Mucosa of stomach (tissue), 1 donor: ENCODE measurements around the gene ACOT6.
A peak's percentile ranks its signal among the peaks of the same experiment; 100 is the strongest.
"Not testable (repeated sequence)": the region's sequence is repeated elsewhere in the genome, so short reads cannot be mapped to it uniquely, and the experiment has no call there.

ENCODE experiments used
- H3K27me3 ChIP-seq: one replicate; pipeline ENCODE4 v1.7.0; 2013; ENCODE audit warnings: mild to moderate bottlenecking, low read length; ENCODE audit not compliant: control insufficient read depth, insufficient read depth
- H3K36me3 ChIP-seq: one replicate; pipeline ENCODE4 v1.7.0; 2013; ENCODE audit warnings: low read length; ENCODE audit not compliant: control insufficient read depth, insufficient read depth
- H3K4me1 ChIP-seq: one replicate; pipeline ENCODE4 v1.7.0; 2013; ENCODE audit warnings: mild to moderate bottlenecking, low read length; ENCODE audit not compliant: control insufficient read depth, insufficient read depth
- H3K4me3 ChIP-seq: one replicate; pipeline ENCODE4 v1.7.0; 2013; ENCODE audit warnings: low read length
- H3K9ac ChIP-seq: one replicate; pipeline ENCODE4 v1.7.0; 2013; ENCODE audit warnings: mild to moderate bottlenecking, low read length, moderate library complexity
- H3K9me3 ChIP-seq: one replicate; pipeline ENCODE4 v1.7.0; 2013; ENCODE audit warnings: mild to moderate bottlenecking, low read length, moderate library complexity; ENCODE audit not compliant: control insufficient read depth
- donor health status: Pancreatic carcinoma.

ACOT6 gene

DNA sequence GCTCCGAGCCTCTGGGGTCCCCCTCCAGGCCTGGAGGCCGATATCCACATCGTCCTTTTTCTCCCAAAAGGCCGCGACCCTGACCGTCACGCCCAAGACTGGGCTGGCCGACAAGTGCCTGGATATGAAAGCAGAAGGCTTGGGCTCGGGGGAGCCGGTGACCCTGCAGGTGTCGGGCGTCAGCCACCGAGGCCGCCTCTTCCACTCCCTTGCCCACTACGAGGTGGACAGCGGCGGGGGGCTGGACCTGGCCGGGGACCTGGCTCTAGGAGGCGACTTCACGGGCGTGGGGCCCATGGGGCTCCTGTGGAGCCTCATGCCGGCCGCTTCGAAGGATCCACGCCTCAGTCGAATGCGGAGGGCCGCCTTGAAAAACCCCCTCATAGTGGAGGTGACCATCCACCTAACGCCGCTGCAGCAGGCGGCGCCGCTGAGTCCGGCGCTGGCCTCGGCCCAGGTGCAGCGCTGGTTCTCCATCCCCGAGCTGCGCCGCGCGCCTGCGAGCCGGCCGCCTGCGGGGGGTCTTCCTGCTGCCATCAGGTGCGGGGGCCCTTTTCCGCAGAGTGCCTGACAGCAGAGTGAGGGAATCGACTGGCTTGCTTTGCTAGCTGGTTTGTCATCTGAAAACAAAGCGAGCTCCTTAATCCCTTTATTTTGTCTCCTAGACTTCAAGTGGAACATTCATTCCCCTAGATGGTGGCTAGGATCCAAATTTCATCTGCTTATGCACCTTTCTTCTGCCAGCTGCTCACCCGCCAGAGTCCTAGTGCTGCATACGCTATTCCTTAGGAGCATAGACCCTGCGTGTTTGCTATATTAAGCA lies 21.9 kb downstream of the ACOT6 start:
- peaks cover 4% of the 10 kb centered on the region for H3K4me1 ChIP-seq
- H3K9ac ChIP-seq, result peak overlapping the region; percentile 49

DNA sequence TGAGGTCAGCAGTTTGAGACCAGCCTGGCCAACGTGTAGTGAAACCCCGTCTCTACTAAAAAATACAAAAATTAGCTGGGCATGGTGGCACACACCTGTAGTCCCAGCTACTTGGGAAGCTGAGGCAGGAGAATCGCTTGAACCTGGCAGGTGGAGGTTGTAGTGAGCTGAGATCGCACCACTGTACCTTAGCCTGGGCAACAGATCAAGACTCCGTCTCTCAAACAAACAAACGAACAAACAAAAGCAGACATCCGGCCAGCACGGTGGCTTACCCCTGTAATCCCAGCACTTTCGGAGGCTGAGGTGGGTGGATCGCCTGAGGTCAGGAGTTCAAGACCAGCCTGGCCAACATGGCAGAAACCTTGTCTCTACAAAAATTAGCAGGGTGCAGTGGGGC lies 24.0 kb downstream of the ACOT6 start:
- H3K4me3 ChIP-seq, H3K36me3 ChIP-seq, H3K27me3 ChIP-seq, H3K9me3 ChIP-seq, H3K4me1 ChIP-seq, H3K9ac ChIP-seq: not testable (repeated sequence)

More for the DNA sequence above, 21.9 kb downstream of the ACOT6 start:
- Histone ChIP-seq H3K4me3 (peak overlapping the region; percentile 71), H3K9me3 (no peaks in the 10 kb centered on the region), H3K36me3 (no peaks in the 10 kb centered on the region), H3K27me3 (peaks cover 6% of the 10 kb centered on the region)

GRCh38 chr14:73637830-73638229 lies 25.5 kb downstream of the ACOT6 start:
- no peaks in the 10 kb centered on the region for H3K36me3 ChIP-seq
- H3K9ac ChIP-seq, result no peak overlapping the region
- H3K4me3 ChIP-seq, result no peak overlapping the region
- H3K9me3 ChIP-seq, result no peaks in the 10 kb centered on the region
- H3K4me1 ChIP-seq, result peaks cover 4% of the 10 kb centered on the region
- peaks cover 6% of the 10 kb centered on the region for H3K27me3 ChIP-seq

- no peaks in the 10 kb centered on the region for H3K27me3 ChIP-seq
- H3K9me3 ChIP-seq, result no peaks in the 10 kb centered on the region
- no peaks in the 10 kb centered on the region for H3K36me3 ChIP-seq
- H3K4me3 ChIP-seq, result no peak overlapping the region
- H3K4me1 ChIP-seq, result no peaks in the 10 kb centered on the region
- H3K9ac ChIP-seq, result no peak overlapping the region
Observed at GRCh38 chr14:73640796-73641365, 28.6 kb downstream of the ACOT6 start.

DNA sequence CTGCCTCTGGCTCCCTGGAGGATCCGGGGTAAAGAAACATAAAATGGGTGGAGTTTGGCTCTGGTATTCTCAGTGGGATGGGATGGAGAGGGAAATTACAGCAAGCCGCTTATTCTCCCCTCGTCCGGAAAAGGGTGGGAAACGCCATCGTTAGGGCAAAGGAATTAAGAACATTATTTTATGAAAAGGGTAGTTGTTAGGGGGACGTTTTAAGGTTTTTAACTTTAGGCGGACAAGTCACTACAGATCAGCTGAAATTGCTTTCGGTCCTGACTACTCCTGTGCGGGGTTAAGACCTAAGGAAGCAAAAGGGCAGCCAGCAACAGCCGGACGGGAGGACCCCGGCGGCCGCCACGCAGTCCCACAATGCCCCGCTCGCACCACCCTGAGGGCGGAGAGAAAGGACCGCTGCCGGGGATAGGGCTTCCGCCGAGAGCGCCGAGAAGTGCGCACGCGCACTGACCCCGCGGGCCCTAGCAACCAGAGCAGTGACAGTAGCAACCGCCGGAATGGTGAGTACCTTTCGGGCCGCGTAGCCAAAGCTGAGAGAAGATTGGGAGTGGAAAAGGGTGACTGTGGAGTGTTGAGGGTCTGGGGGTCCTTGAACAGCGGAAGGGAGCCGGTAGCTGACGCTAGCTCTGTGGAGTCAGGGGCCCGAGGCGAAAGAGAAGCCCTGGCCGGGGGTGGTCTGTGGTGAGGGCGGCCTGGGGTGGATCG lies 32.4 kb downstream of the ACOT6 start, which contains the start of gene DNAL1:
Gene DNAL1 (plus strand): TSS at position 456 of the 717 bp plus-strand sequence. CDS start 54 bp downstream, at position 510.
- peak within 1 kb of the TSS; percentile 76 for H3K9ac ChIP-seq
- H3K36me3 ChIP-seq, result no peaks in the 10 kb centered on the region
- H3K4me3 ChIP-seq, result peak within 1 kb of the TSS; percentile 62
- H3K9me3 ChIP-seq, result no peaks in the 10 kb centered on the region
- H3K27me3 ChIP-seq, result no peaks in the 10 kb centered on the region
- no peaks in the 10 kb centered on the region for H3K4me1 ChIP-seq

- H3K27me3 ChIP-seq, result no peaks in the 10 kb centered on the region
Observed at GRCh38 chr14:73645248-73645610, 32.9 kb downstream of the ACOT6 start.

GRCh38 chr14:73651005-73651404 lies 38.7 kb downstream of the ACOT6 start:
- no peaks in the 10 kb centered on the region for H3K9me3 ChIP-seq
- no peaks in the 10 kb centered on the region for H3K36me3 ChIP-seq
- H3K4me1 ChIP-seq, result no peaks in the 10 kb centered on the region
- no peak overlapping the region for H3K9ac ChIP-seq
- H3K4me3 ChIP-seq, result no peak overlapping the region
- H3K27me3 ChIP-seq, result no peaks in the 10 kb centered on the region

More at GRCh38 chr14:73645248-73645610, 32.9 kb downstream of the ACOT6 start:
- H3K9me3 ChIP-seq, result no peaks in the 10 kb centered on the region
- no peaks in the 10 kb centered on the region for H3K4me1 ChIP-seq
- H3K9ac ChIP-seq, result peak overlapping the region; percentile 76
- peak overlapping the region; percentile 62 for H3K4me3 ChIP-seq
- H3K36me3 ChIP-seq, result no peaks in the 10 kb centered on the region

GRCh38 chr14:73655851-73656250 lies 43.5 kb downstream of the ACOT6 start:
- no peak overlapping the region for H3K9ac ChIP-seq
- no peaks in the 10 kb centered on the region for H3K36me3 ChIP-seq

DNA sequence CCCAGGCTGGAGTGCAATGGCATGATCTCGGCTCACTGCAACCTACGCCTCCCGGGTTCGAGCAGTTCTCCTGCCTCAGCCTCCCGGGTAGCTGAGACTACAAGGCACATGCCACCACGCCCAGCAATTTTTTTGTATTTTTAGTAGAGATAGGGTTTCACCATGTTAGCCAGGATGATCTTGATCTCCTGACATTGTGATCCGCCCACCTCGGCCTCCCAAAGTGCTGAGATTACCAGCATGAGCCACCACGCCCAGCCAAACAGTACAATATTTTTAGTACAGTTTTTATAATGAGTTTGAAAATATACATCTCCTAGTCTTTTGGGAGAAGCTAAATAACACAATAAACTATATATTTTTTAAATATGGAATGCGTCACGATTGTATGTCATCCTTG lies 46.9 kb downstream of the ACOT6 start:
- H3K36me3 ChIP-seq, H3K27me3 ChIP-seq, H3K9ac ChIP-seq, H3K9me3 ChIP-seq, H3K4me1 ChIP-seq, H3K4me3 ChIP-seq: not testable (repeated sequence)

More at GRCh38 chr14:73655851-73656250, 43.5 kb downstream of the ACOT6 start:
- Histone ChIP-seq H3K9me3 (no peaks in the 10 kb centered on the region), H3K4me3 (no peak overlapping the region), H3K27me3 (no peaks in the 10 kb centered on the region), H3K4me1 (no peaks in the 10 kb centered on the region)

- H3K36me3 ChIP-seq, result no peaks in the 10 kb centered on the region
- no peaks in the 10 kb centered on the region for H3K27me3 ChIP-seq
- H3K4me1 ChIP-seq, result peaks cover 8% of the 10 kb centered on the region
- H3K9ac ChIP-seq, result no peak overlapping the region
- H3K4me3 ChIP-seq, result no peak overlapping the region
- no peaks in the 10 kb centered on the region for H3K9me3 ChIP-seq
Observed at GRCh38 chr14:73660511-73660910, 48.2 kb downstream of the ACOT6 start.

- Histone ChIP-seq H3K9me3 (no peaks in the 10 kb centered on the region), H3K4me3 (no peak overlapping the region), H3K9ac (no peak overlapping the region), H3K36me3 (no peaks in the 10 kb centered on the region), H3K4me1 (peaks cover 8% of the 10 kb centered on the region), H3K27me3 (no peaks in the 10 kb centered on the region)
Observed at GRCh38 chr14:73661872-73662271, 49.6 kb downstream of the ACOT6 start.

DNA sequence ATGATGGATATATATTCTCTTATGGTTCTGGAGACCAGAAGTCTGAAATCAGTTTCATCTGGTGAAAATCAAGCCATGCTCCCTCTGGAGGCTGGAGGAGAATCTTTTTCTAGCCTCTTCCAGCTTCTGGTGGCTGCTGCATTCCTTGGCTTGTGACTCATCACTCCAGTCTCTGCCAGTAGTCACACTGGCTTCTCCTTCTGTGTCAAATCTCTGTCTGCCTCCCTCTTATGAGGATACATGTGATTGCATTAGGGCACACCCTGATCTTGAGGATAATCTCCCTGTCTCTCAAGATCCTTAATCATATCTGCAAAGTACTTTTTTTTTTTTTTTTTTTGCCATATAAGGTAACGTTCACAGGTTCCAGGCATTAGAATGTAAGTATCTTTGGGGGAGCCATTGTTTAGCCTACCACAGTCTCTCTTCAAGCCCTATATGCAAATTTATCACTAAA lies 50.2 kb downstream of the ACOT6 start:
- no peak overlapping the region for H3K9ac ChIP-seq
- H3K27me3 ChIP-seq, result no peaks in the 10 kb centered on the region
- no peak overlapping the region for H3K4me3 ChIP-seq
- H3K4me1 ChIP-seq, result peaks cover 8% of the 10 kb centered on the region
- H3K36me3 ChIP-seq, result no peaks in the 10 kb centered on the region
- no peaks in the 10 kb centered on the region for H3K9me3 ChIP-seq
